NB4 (cell line): ENCODE measurements around the gene FNTB.

Experiments used
- DNase-seq: peaks from one replicate; pipeline ENCODE4 v3.0.0; 2010; ENCODE audit warnings: low read depth
- H3K4me3 ChIP-seq: one replicate; pipeline ENCODE4 v1.5.1; 2011; ENCODE audit warnings: mild to moderate bottlenecking, low read depth, low read length, moderate library complexity
- MYC ChIP-seq: IDR thresholded peaks from 2 replicates; pipeline ENCODE4 v1.6.1; 2011; ENCODE audit warnings: low read depth, low read length
- POLR2A ChIP-seq: IDR thresholded peaks from 2 replicates; pipeline ENCODE4 v1.6.1; 2011; ENCODE audit warnings: mild to moderate bottlenecking; ENCODE audit not compliant: insufficient read length; ENCODE audit errors: extremely low read depth
- TF ChIP-seq, protein P1 (sequence below): IDR thresholded peaks from 2 replicates; pipeline ENCODE4 v1.6.1; 2011; ENCODE audit warnings: low read depth, low read length
- TF ChIP-seq, protein P2 (sequence below): IDR thresholded peaks from one replicate; pipeline ENCODE4 v1.5.1; 2012; ENCODE audit warnings: low read depth, low read length

FNTB gene

DNA sequence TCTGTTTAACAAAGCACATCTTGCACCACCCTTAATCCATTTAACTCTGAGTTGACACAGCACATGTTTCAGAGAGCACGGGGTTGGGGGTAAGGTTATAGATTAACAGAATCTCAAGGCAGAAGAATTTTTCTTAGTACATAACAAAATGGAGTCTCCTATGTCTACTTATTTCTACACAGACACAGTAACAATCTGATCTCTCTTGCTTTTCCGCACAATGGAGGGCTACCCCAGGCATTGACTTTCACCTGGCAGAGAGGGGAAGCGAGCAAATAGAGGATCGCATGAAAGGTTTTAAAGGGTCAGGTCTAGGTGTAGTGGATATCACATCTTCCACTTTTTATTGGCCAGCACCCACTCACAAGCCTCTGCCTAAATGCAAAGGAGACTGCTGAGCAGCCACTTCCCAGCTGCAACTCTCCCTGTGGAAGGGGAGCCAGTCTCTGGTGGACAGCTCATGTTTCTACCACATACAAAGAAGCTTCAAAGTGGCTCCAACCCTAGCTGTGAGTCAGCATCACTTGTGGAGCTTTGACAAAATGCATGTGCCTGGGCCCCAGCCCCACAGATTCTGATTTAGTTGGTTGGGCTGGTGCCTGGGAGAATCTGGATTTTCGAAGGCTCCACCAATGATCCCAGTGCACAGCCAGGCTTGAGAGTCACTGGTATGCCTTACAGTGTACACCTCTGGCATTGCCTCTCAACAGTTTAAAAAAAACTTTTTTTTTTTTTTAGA lies 7.2 kb upstream of the FNTB start:
- TF ChIP-seq, protein P1, sequence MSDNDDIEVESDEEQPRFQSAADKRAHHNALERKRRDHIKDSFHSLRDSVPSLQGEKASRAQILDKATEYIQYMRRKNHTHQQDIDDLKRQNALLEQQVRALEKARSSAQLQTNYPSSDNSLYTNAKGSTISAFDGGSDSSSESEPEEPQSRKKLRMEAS: no peak
- no peak for TF ChIP-seq MYC
- TF ChIP-seq, protein P2, sequence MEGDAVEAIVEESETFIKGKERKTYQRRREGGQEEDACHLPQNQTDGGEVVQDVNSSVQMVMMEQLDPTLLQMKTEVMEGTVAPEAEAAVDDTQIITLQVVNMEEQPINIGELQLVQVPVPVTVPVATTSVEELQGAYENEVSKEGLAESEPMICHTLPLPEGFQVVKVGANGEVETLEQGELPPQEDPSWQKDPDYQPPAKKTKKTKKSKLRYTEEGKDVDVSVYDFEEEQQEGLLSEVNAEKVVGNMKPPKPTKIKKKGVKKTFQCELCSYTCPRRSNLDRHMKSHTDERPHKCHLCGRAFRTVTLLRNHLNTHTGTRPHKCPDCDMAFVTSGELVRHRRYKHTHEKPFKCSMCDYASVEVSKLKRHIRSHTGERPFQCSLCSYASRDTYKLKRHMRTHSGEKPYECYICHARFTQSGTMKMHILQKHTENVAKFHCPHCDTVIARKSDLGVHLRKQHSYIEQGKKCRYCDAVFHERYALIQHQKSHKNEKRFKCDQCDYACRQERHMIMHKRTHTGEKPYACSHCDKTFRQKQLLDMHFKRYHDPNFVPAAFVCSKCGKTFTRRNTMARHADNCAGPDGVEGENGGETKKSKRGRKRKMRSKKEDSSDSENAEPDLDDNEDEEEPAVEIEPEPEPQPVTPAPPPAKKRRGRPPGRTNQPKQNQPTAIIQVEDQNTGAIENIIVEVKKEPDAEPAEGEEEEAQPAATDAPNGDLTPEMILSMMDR: no peak
- TF ChIP-seq POLR2A: no peak
- no peak for DNase-seq
- H3K4me3 ChIP-seq: no peak overlapping the region

DNA sequence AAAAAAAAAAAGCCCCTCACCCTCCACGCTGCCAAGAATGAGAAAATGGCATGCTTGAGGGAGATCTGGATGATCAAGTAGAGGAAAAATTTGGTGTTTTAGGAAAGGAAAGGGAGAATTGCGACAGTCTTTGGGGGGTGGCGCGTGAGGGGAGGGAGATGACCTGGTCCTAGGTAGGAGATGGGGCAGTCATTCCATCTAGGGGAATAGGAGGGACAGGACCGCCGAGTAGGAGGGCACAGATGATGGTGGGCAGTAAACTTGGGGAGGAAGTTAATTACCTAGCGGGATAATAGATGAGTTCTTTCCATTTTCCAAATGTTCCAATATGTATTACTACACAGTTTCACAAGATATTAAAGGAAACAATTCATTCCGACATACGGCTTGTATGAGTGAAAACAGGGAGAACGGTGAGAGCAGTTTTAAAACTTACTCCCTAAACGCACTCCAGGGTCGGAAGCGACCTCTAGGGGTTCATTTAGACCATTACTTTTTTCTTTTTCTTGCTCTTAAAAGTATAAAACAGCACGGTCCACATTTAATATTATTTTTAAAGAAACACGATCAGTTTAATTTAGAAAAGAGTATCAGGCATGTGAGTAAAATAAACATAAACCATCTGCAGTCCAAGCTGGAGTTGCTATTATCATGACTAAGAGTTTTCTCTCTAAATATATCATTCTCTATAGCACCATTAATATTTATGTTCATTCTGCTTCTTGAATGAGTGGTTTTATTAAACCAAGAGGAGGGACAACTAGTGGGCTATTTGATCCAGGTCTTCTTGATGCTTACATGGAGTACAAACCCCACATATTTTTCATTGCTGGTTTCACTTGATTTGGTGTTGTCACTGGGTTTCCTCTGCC lies 3.0 kb upstream of the FNTB start:
- DNase-seq: peak; percentile 75
- peak overlapping the region; percentile 16 for H3K4me3 ChIP-seq
- TF ChIP-seq, protein P2: peak; percentile 51
- TF ChIP-seq MYC: no peak

DNA sequence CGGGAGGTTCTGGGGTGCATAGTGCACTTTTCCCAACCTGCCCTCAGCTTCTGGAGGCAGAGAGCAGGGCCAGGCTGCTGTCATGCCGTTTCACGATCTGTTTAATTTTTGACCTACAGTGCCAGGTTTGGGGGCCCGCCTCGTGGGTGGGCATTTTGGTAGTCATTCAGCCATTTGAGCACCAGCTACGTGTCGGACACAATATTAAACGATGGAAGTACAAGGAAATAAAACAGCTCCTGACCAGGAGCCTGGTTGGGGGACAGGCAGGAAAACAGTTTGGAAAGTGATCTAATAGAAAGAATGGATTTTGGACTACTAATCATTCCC lies 708 bp downstream of the FNTB start:
- TF ChIP-seq, protein P1: no peak
- no peak for TF ChIP-seq MYC
- TF ChIP-seq POLR2A: no peak
- TF ChIP-seq, protein P2: no peak
- DNase-seq: no peak
- H3K4me3 ChIP-seq: peak overlapping the region; percentile 91

DNA sequence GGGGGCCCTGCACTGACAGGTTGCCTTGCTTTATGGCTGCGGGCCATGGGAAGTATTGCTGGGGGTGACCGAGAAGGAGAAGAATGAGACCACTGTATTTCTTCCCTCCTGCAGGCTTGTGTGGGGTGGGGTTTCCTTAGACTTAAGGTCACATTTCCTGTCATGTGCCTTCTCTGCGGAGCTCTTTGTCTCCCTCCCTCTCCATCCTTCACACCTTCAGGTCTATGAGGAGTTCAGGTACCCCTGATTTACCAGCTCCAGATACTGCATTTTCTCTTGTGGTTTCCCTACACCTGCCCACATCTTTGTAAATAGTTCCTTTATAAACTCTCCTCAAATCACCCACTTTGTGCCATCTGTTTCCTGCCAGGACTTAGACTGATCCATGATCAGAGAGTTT lies 3.6 kb downstream of the FNTB start:
- peak overlapping the region; percentile 91 for H3K4me3 ChIP-seq
- TF ChIP-seq, protein P1: peak; percentile 46; the same call in 1 of the 2 replicates
- TF ChIP-seq POLR2A: no peak
- peak; percentile 36 for DNase-seq

DNA sequence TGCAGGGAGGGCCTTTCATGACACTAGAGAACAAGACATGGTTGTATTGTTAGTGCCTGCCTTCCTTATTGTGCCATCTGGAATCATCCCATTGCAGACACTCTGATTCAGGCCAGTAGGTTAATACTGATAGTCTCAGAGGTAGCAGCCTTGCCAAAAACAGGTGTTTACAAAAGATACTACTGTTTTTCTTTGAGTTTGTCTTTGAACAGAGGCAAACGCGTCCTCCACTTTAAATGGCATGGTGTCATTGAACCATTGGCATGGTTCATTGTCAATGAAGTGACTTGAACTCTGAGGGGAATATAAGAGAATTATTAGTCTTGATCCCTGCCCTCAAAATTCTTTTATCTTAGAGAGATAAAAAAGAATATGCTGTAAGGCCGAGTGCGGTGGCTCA lies 4.2 kb downstream of the FNTB start:
- TF ChIP-seq, protein P1: no peak
- TF ChIP-seq POLR2A: no peak
- TF ChIP-seq, protein P2: no peak
- TF ChIP-seq MYC: no peak
- H3K4me3 ChIP-seq: peak overlapping the region; percentile 91
- DNase-seq: no peak

DNA sequence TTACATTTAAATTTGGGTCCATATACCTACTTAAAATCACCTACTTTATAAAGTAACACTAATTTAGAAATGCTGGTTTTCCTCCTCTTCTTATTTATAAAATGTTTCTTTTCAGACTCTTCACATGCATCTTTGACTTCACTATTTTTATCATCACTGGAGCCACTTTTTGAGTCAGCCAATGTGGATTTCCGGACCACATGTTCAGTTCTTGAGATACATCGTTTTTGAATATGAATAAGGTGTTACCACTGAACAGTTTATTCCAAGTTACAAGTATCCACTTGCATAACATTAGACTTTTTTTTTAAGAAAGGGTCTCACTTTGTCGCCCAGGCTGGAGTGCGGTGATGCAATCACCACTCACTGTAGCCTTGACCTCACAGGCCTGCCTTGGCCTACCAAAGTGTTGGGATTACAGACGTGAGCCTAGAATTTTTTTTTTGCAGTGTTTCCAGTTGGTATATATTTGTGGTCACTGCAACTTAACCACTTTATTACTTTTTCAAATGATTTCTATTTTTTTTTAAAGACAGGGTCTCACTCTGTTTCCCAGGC lies 5.7 kb downstream of the FNTB start:
- no peak for TF ChIP-seq POLR2A
- TF ChIP-seq, protein P1: peak; percentile 37; the same call in 1 of the 2 replicates
- peak; percentile 68 for DNase-seq
- no peak overlapping the region for H3K4me3 ChIP-seq
